Raji (cell line): ENCODE data around the gene ENTPD3.

Experiments used
- POLR2A ChIP-seq: IDR thresholded peaks from 2 replicates; pipeline ENCODE4 v1.6.1; 2011; ENCODE audit warnings: low read depth, low read length, control low read depth; ENCODE audit not compliant: insufficient read depth

Gene ENTPD3

GRCh38 chr3:40445880-40446279 lies 58.9 kb downstream of the ENTPD3 start:
- TF ChIP-seq POLR2A, result no peak

GRCh38 chr3:40450438-40450837 lies 63.5 kb downstream of the ENTPD3 start:
- no peak for TF ChIP-seq POLR2A

GRCh38 chr3:40451551-40451950 lies 64.6 kb downstream of the ENTPD3 start:
- TF ChIP-seq POLR2A, result no peak

GRCh38 chr3:40452057-40452456 lies 65.1 kb downstream of the ENTPD3 start:
- TF ChIP-seq POLR2A, result no peak

GRCh38 chr3:40452562-40452875 lies 65.5 kb downstream of the ENTPD3 start:
- TF ChIP-seq POLR2A, result no peak

GRCh38 chr3:40452876-40453730 lies 66.1 kb downstream of the ENTPD3 start:
- peak; percentile 86 for TF ChIP-seq POLR2A

- no peak for TF ChIP-seq POLR2A
These were observed 66.9 kb downstream of the ENTPD3 start for GRCh38 chr3:40453933-40454332.

- no peak for TF ChIP-seq POLR2A
These were observed 68.3 kb downstream of the ENTPD3 start for GRCh38 chr3:40455328-40455727.

GRCh38 chr3:40456279-40456939 lies 69.4 kb downstream of the ENTPD3 start:
- no peak for TF ChIP-seq POLR2A

- peak; percentile 97 for TF ChIP-seq POLR2A
These were observed 70.2 kb downstream of the ENTPD3 start, which contains the start of gene RPL14 for GRCh38 chr3:40456940-40457823. Gene RPL14 (plus strand): TSS chr3:40457339. CDS start chr3:40457472, 133 bp downstream.

- no peak for TF ChIP-seq POLR2A
These were observed 71.5 kb downstream of the ENTPD3 start for GRCh38 chr3:40458473-40458872.

- TF ChIP-seq POLR2A, result no peak
These were observed 74.2 kb downstream of the ENTPD3 start for GRCh38 chr3:40461161-40461560.

- TF ChIP-seq POLR2A, result no peak
These were observed 76.6 kb downstream of the ENTPD3 start for GRCh38 chr3:40463579-40463978.

GRCh38 chr3:40464339-40465110 lies 77.5 kb downstream of the ENTPD3 start:
- TF ChIP-seq POLR2A, result 0 out of 2 replicates have a peak, but pooled peaks have one; percentile 23

GRCh38 chr3:40465111-40465407 lies 78.1 kb downstream of the ENTPD3 start:
- no peak for TF ChIP-seq POLR2A
